Thyroid gland (tissue), 4 donors: ENCODE data around the gene GPR179.

Experiments used
- POLR2A ChIP-seq, 2 donors: fragments of 450-650 bp; IDR thresholded peaks; one replicate each; pipeline ENCODE4 v1.6.1; 2017; ENCODE audit warnings: antibody characterized with exemption in 2 of 2, mild to moderate bottlenecking in 2 of 2, moderate library complexity in 1 of 2
- TF ChIP-seq, protein P1 (sequence below), 6 experiments: fragments of 200-600 bp in 3 of 6; fragments of 450-650 bp in 3 of 6; sonication (generic) in 3 of 6; IDR thresholded peaks; one replicate each; pipeline ENCODE4 v1.5.1; 2016 to 2019; ENCODE audit warnings: antibody characterized with exemption in 6 of 6, mild to moderate bottlenecking in 2 of 6, inconsistent platforms in 1 of 6, moderate library complexity in 1 of 6

DNA sequence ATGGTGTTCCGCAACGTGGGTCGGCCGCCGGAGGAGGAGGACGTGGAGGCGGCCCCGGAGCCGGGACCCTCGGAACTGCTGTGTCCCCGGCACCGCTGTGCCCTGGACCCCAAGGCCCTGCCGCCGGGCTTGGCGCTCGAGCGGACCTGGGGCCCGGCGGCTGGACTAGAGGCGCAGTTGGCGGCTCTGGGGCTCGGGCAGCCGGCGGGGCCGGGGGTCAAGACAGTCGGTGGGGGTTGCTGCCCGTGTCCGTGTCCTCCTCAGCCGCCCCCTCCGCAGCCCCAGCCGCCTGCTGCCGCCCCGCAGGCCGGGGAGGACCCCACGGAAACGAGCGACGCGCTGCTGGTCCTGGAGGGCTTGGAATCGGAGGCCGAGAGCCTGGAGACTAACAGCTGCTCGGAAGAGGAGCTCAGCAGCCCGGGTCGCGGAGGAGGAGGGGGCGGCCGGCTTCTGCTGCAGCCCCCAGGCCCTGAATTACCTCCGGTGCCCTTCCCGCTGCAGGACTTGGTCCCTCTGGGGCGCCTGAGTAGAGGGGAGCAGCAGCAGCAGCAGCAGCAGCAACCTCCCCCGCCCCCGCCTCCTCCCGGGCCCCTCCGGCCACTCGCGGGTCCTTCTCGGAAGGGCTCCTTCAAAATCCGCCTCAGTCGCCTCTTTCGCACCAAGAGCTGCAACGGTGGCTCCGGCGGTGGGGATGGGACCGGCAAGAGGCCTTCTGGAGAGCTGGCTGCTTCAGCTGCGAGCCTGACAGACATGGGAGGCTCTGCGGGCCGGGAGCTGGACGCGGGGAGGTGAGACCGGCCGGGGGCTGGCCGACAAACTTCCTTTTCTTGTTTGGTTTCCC lies 8.7 kb upstream of the GPR179 start:
- TF ChIP-seq, protein P1, sequence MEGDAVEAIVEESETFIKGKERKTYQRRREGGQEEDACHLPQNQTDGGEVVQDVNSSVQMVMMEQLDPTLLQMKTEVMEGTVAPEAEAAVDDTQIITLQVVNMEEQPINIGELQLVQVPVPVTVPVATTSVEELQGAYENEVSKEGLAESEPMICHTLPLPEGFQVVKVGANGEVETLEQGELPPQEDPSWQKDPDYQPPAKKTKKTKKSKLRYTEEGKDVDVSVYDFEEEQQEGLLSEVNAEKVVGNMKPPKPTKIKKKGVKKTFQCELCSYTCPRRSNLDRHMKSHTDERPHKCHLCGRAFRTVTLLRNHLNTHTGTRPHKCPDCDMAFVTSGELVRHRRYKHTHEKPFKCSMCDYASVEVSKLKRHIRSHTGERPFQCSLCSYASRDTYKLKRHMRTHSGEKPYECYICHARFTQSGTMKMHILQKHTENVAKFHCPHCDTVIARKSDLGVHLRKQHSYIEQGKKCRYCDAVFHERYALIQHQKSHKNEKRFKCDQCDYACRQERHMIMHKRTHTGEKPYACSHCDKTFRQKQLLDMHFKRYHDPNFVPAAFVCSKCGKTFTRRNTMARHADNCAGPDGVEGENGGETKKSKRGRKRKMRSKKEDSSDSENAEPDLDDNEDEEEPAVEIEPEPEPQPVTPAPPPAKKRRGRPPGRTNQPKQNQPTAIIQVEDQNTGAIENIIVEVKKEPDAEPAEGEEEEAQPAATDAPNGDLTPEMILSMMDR (IDR thresholded peaks at IDR 0.05), result no peak
- TF ChIP-seq POLR2A (IDR thresholded peaks at IDR 0.05), result no peak
